ENCODE measurements around the gene CFAP58.
A peak's percentile ranks its signal among the peaks of the same experiment; 100 is the strongest.

The CFAP58 gene

GRCh38 chr10:104353325-104354048 lies at the start of gene CFAP58:
CFAP58 (plus strand) TSS chr10:104353833; CDS start chr10:104353898, 65 bp downstream.
- DNase-seq = peak; percentile 92

GRCh38 chr10:104304356-104304745 lies 49.3 kb upstream of the CFAP58 start:
- no peak for DNase-seq

DNA sequence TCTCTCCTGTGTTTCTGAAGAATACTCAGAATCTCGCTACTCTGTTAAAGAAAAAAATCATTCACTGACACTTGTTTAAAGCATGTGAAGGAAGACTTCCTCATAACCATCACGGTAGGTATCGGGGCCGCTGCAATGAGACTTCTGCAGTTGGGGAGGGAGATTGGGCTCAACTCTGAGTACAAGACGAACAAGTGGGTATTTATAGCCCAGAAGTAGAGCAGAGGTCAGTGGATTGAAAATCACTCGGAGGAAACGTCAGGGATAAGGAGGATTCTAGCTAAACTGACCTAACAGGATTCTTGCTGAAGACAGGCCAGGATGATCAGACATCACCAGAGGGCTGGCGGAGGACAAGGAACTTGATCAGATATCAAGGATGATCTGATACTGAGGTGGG lies 48.7 kb upstream of the CFAP58 start:
- DNase-seq = no peak

DNA sequence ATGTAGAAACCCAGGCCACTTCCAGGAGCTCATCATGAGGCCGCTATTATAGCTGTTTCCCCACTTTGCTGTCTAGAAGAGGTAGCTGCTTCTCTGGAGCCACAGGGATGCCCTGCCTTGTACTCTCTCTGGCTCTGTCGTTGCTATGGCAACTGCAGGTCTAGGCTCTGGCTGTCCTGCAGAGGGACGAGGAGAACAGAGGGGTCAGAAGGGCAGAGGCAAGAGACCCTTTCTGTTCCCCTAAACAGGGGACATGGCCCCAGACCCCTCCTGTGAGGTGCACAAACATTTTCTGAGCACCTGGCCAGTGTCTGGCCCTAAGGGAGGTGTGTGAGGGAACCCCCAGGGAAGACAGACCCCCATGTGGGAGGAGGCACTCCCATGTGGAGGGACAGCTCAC lies 46.7 kb upstream of the CFAP58 start:
- no peak for DNase-seq

GRCh38 chr10:104307576-104308438 lies 45.8 kb upstream of the CFAP58 start:
- DNase-seq = no peak

- no peak for DNase-seq
Measured at GRCh38 chr10:104308439-104308903, 45.2 kb upstream of the CFAP58 start.

DNA sequence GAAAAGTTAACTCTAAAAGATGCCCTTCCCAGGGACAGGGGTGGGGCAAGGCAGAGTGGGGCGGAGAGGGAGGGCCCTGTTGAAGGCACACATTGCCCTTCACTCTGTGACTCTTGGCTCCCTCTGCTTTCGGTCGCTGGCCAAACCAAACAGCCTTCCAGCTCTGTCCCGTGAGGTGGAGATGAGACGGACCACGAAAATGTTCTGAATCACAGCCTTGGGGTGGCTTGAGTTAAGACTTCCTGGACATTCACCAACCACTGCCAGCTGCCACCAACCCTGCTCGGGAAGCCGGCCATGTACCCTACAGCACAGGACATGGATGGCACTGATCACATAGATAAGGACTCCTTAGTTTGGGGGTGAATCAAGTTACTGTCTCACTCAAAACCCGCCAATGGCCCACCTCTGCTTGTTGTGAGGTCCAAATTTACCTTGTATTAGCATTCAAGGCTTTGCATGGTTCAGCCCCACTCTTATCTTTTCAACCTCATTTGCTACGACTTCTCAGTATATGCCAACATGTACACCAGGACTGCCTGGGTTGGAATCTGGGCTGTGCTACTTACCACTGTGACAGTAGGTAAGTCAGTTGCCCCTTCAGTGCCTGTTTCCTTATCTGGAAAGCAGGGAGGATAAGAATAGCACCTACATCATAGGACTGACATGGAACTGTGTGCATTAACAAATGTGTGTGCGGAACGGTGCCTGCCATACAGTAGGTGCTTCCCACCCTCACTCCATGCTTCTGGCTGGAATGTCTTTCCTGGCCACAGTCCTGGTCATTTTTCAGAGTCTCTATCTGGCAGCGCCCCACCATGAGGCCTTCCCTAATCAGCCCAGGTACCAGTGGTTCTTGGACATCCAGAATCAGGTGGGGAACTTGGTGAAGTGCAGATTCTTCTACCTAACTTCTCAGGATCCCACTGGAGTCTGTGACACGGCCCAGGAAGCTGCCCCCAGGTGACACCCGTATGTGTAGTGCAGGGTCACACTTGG lies 43.4 kb upstream of the CFAP58 start:
- peak; percentile 67 for DNase-seq

DNA sequence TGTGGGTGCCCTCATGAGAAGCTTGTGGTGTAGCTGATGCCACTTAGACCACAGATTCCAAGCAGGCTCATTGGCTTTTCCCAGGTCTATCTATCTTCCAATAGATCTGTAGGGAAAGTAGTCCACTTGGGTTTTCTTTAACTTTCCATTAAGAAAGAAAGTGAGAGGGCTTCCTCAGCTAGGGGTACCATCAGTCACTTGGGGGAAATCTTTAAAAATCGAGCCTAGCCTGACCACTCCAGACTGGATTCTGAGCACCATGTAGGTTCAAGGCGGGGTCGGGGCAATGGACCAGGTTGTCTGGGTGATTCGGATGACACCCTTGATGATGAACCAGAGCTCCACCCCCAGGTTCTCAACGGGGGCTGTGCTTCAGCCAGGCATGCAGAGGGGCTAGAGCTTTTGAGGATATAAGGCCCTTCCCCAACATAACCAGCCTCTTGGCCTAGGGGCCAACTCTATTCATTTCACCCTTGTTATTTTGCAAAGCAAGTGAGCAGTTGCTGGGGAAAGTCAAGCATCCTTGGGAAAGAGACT lies 42.4 kb upstream of the CFAP58 start:
- DNase-seq = no peak

DNA sequence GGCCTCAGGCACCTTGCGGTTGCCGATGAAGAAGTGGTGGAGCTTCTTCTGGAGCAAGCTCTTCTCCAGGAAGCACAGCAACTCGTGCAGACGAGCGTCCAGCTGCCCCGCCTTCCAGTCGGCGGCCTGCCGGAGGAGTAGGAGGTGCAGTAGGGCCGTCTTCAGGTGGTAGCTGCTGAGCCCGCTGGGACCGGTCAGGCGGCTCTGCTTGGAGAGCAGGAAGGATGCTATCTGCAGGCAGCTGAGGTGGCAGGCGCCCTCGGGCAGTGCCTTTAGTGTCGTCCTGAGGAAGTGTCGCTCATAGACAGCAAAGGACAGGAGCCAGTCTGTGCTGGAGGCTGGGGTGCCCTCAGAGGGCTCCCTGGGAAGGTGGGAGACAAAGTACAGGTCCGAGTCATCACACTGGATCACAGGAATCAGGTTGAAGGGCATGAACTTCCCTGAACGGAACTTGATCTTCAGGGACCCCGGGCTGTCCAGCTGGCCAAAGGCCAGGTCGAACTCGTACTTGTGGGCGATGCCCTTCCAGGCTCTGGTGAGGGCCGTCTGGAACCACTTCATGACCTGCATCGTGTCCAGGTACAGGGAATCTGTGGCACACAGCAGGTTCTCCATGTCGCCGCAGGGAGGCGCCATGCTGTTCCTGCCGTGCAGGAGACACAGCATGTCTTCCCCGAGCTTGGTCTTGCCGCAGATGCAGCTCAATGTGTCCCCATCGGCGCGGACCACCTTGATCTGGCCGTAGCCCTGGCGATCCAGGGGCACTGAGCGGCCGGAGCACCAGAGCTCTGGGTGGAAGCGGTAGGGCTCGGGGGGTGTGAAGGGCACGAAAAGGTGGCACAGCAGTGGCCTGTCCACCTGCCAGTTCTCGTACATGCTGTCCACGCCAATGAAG lies 38.8 kb upstream of the CFAP58 start:
- no peak for DNase-seq

- DNase-seq = no peak
Measured at GRCh38 chr10:104315486-104315921, 38.1 kb upstream of the CFAP58 start.

DNA sequence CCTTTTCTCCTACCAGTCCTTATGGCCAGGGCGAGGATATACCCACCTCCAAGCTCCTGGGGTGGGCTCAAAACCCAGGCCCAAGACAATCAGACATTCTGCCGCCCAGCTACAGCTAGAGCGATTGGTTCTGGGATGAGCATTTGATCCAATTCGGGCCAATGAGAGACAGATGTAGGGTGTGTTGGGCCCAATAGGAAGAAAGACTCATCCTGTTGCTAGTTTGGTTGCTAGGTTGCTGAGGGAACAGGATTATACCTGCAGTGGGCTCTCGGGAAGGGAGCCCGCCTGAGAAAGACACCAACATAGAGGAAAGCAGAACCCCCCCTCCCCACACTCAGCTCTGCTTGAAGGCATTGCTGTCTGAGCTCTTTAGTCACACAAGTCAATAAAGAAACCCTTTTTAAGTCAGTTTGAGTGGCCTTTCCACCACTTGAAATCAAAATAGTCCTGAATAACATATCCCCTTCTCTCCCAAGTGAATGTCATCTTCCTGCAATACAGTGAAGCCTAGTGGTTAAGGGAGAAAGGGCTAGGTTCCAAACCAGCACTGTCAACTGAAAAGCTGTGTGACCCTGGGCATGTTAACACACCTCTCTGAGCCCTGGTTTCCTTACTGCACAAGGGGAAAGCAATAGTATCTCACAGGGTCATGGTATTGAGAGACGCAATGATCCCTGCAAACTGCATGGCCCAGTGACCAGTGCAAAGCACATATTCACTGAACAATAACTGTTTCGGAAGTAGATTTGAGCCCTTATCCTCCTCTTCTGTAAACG lies 37.1 kb upstream of the CFAP58 start:
- no peak for DNase-seq

DNA sequence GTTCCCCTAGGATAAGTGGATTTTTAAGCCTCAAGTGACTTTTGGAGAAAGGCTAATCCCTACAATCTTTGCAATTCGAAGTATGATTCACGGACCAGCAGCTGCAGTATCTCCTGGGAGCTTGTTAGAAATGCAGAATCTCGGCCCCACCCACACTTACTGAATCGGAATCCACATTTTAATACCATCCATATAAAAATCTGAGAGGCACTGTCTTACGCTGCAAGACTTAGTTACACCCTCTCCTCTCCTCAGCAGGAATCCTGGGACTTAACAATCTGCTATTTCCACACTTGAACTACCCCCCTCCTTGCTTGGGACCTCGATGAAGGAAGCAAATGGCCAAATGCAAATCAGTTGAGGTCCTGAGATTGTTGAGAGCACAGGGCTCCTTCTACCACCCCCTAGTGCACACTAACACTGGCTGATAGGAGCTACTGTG lies 36.3 kb upstream of the CFAP58 start:
- DNase-seq = peak; percentile 51

DNA sequence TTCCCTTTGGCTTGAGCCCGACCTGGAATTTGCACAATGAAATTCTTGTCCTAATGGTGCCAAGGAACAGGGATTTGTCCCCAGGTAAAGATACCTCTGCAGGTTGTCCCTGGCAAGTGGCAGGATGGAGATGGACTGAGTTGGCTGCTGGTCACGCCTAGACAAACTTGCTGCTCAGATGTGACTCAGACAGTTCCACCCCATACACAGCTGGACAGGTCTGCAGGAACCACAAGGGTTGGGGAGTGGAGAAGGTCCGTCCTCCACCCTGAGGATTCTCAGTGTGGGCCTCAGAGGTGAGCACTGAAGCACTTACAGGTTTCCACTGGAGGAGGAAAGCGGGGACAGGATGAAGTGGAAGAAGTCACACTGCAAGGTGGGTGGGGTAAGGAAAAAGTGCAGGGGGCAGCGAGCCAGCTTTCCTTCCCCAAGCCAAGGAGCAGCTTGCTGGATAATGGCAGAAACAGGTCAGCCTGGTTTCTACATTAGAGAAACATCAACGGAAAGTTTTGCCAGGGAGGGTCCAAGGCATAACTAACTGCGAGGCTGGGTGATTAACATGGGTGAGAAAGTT lies 35.8 kb upstream of the CFAP58 start:
- peak; percentile 65 for DNase-seq

DNA sequence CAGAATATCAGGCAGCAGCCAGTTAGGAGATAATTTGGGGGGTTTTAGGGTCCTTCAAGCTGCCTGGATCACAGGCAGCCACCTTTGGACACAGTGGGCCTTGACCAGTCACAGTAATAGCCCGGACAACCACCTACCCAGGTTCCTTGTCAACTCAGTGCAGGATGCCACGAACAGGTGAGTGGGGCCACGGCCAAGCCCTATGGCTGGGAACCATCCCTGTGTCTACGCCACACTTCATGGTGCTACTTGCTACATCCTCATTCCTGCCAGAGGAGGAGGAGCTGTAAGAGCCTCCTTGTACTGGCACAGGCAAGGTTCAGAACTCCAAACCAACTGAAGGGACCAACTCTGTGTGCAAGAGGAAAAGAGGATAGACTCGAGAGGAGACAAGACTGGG lies 35.3 kb upstream of the CFAP58 start:
- no peak for DNase-seq

DNA sequence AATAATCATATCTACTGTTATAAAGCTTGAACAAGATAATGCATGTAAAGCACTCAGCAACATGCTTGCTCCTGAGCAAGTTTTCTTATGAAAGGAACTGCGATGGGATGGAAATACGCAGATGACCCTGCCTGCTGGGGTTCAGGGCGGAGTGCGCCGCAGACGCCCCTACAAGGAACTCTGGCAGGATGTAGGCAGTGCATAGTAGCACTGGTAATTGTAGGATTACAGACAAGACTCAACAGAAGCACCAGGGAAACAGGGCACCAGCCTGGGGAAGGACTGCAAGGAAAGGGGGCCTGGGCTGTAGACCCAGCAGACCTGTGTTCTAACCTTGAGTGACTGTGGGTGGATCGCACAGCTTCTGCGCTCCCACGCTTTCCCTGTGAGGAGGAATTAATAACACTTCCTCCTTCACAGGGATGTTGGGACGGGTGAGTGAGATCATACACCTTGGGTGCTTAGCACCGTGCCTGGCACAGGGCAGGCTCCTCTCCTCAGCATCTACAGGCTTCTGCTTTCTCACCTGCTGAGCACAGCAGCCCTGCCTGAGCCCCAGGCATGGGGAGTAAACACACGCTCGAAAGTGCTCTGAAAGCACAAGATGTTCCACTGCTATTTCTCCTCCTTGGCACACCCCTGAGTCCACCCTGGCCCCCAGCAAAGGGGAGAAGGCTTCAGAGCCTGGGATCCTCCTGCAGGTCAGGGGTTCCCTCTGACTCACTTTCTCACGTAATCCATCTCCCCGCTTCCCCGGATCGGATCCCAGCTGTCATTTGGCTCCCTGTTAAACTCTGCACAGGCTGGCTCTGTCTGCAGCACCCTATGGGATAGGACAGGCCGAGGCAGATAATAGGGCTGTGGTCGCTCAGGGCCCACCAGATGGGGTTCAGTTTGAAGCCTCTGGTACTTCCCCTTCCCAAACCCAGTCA lies 34.6 kb upstream of the CFAP58 start:
- DNase-seq = no peak

DNA sequence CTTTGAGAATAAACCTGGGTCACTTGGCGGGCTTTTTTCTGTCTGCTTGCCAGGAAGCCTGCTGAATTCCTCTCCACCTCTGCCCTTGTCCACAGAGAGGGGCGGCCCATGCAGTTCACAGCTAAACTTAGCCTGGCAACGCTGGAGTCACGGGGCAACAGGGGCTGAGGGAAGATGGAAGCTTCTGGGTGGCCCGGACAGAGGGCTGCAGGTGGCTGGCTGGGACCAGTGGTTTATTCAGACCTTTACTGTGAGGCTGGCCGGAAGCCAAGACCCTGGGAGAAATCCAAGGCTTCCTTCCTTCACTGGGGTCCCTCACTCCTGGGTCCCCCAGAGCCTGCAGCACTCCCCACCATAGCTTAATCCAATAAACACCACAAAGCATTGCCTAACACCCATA lies 32.4 kb upstream of the CFAP58 start:
- DNase-seq = peak; percentile 36

- peak; percentile 51 for DNase-seq
Measured at GRCh38 chr10:104321725-104322415, 31.8 kb upstream of the CFAP58 start.

- peak; percentile 74 for DNase-seq
Measured at GRCh38 chr10:104322416-104322782, 31.2 kb upstream of the CFAP58 start.
